22Rv1 (cell line): ENCODE results near the gene TM9SF4.

ENCODE experiments used
- ZFX ChIP-seq: fragments of 450-650 bp; IDR thresholded peaks from 2 replicates; pipeline ENCODE4 v1.6.1; 2017; ENCODE audit warnings: antibody characterized with exemption, borderline replicate concordance
- TF ChIP-seq, protein P1 (sequence below): fragments of 450-650 bp; IDR thresholded peaks from 2 replicates; pipeline ENCODE4 v1.5.1; 2017; ENCODE audit warnings: mild to moderate bottlenecking

DNA sequence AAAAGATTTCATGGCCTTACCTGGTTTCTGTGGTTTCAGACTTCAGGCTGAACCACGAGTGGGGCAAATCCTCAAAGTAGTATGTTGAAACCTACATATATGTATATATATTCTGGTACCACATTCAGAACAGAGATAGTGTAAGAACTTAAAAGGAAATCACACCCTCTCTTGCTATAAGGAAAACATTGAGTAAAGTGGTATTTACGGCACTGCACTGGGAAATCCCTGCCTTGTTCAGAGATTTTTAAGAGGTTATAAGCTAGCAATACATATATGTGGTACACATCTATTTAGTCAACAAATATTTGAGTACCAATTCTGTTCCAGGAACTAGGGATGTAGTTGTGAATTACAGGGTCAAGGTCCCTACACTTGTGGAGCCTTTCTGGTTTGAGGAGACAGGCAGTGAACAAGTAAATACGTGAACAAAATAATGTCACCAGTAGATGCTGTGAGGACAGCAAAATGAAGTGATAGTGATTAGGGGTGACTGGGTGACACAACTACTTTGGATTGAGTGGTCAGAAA, 1.7 kb downstream of the TM9SF4 start:
- TF ChIP-seq, protein P1, sequence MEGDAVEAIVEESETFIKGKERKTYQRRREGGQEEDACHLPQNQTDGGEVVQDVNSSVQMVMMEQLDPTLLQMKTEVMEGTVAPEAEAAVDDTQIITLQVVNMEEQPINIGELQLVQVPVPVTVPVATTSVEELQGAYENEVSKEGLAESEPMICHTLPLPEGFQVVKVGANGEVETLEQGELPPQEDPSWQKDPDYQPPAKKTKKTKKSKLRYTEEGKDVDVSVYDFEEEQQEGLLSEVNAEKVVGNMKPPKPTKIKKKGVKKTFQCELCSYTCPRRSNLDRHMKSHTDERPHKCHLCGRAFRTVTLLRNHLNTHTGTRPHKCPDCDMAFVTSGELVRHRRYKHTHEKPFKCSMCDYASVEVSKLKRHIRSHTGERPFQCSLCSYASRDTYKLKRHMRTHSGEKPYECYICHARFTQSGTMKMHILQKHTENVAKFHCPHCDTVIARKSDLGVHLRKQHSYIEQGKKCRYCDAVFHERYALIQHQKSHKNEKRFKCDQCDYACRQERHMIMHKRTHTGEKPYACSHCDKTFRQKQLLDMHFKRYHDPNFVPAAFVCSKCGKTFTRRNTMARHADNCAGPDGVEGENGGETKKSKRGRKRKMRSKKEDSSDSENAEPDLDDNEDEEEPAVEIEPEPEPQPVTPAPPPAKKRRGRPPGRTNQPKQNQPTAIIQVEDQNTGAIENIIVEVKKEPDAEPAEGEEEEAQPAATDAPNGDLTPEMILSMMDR: no peak
- no peak for TF ChIP-seq ZFX
